A673 (cell line): Measurements from ENCODE around the gene ZNF358. TPM values are rescaled to one million over a fixed set of nuclear protein-coding genes. Genes with fewer than 3 reads are reported as not detected.

Experiments
- BruUV-seq: library from RNA; stranded (reverse); fragments of 400-500 nt; replicated peaks from 2 replicates; lab custom pipeline; 2021; lab: Mats Ljungman, UMichigan
- CTCF ChIA-PET: fragments of 300-600 bp; sonication (Branson Sonifier 250); formaldehyde crosslinking; loops from one replicate; lab custom pipeline; 2022; ENCODE audit warnings: antibody characterized with exemption; lab: Charles Lee
- POLR2A ChIA-PET: fragments of 300-600 bp; sonication (Branson Sonifier 250); formaldehyde crosslinking; loops from one replicate; lab custom pipeline; 2022; ENCODE audit warnings: antibody characterized with exemption; ENCODE audit not compliant: low non-redundant PET; lab: Charles Lee
- DNase-seq: peaks from one replicate; pipeline ENCODE4 v3.0.0-alpha.2; 2015; ENCODE audit warnings: low spot score
- H3K27ac ChIP-seq: fragments of 200-600 bp; sonication (generic); 2 replicates; pipeline ENCODE4 v1.5.1; 2016; ENCODE audit warnings: mixed run types, low read depth, mild to moderate bottlenecking, mixed read lengths, antibody characterized with exemption, low read length; ENCODE audit not compliant: poor library complexity, severe bottlenecking
- H3K27me3 ChIP-seq: fragments of 200-600 bp; sonication (generic); replicated peaks from 2 replicates; pipeline ENCODE4 v1.6.1; 2017; ENCODE audit warnings: mixed run types, low read depth, mild to moderate bottlenecking, mixed read lengths, antibody characterized with exemption, low read length; ENCODE audit not compliant: insufficient read depth, poor library complexity
- H3K36me3 ChIP-seq: fragments of 200-600 bp; sonication (generic); 2 replicates; pipeline ENCODE4 v1.6.1; 2016; ENCODE audit warnings: mixed run types, mild to moderate bottlenecking, mixed read lengths, antibody characterized with exemption, low read length; ENCODE audit not compliant: insufficient read depth, poor library complexity, severe bottlenecking
- H3K4me1 ChIP-seq: fragments of 200-600 bp; sonication (generic); 2 replicates; pipeline ENCODE4 v1.6.1; 2017; ENCODE audit warnings: mixed run types, mild to moderate bottlenecking, mixed read lengths, antibody characterized with exemption, low read length; ENCODE audit not compliant: insufficient read depth, poor library complexity, severe bottlenecking
- H3K4me3 ChIP-seq: fragments of 200-600 bp; sonication (generic); 2 replicates; pipeline ENCODE4 v1.5.1; 2016; ENCODE audit warnings: low read depth, mixed run types, mild to moderate bottlenecking, mixed read lengths, low read length; ENCODE audit not compliant: poor library complexity, severe bottlenecking
- H3K9me3 ChIP-seq: fragments of 200-600 bp; sonication (generic); 2 replicates; pipeline ENCODE4 v1.6.1; 2016; ENCODE audit warnings: mixed run types, low read depth, mild to moderate bottlenecking, mixed read lengths, antibody characterized with exemption, low read length; ENCODE audit not compliant: poor library complexity, severe bottlenecking
- CTCF ChIP-seq: fragments of 300-800, 200-600 bp; sonication (generic); conservative IDR thresholded peaks from 2 replicates; pipeline ENCODE4 v1.5.1; 2017; ENCODE audit warnings: low read depth, mild to moderate bottlenecking, antibody characterized with exemption, low read length, moderate library complexity, mixed read lengths
- EZH2 ChIP-seq: fragments of 200-600 bp; sonication (generic); IDR thresholded peaks from 2 replicates; pipeline ENCODE4 v1.6.1; 2017; ENCODE audit warnings: borderline replicate concordance, low read depth, mild to moderate bottlenecking, mixed read lengths, antibody characterized with exemption, low read length; ENCODE audit not compliant: poor library complexity, severe bottlenecking
- intact Hi-C: fragments of 100-400 bp; cut with micrococcal nuclease; formaldehyde crosslinking; loops from one replicate; pipeline ENCODE4 v1.10.0; 2022; ENCODE audit not compliant: unreplicated experiment
- total RNA-seq: library from RNA; stranded (reverse); gene quantifications from 2 replicates; pipeline ENCODE4 v1.2.3, GENCODE V29; 2021

ZNF358 gene
- total RNA-seq, 1 experiment from 2014 or later: 44.1 TPM

GRCh38 chr19:7549429-7550148 lies 33.7 kb downstream of the ZNF358 start:
- Histone ChIP-seq H3K27ac (no peak overlapping the region), H3K4me3 (no peak overlapping the region), H3K9me3 (no peaks in the 10 kb centered on the region), H3K4me1 (no peaks in the 10 kb centered on the region), H3K36me3 (peaks cover 7% of the 10 kb centered on the region), H3K27me3 (no peaks in the 10 kb centered on the region)
- TF ChIP-seq CTCF (no peak), EZH2 (no peak)
- ChIA-PET CTCF (no interaction called here), POLR2A (no interaction called here)
- BruUV-seq: no TSS peak
- intact Hi-C loops: no loop called here
- no peak for DNase-seq

- Histone ChIP-seq H3K4me3 (no peak overlapping the region), H3K36me3 (peaks cover 7% of the 10 kb centered on the region), H3K27me3 (no peaks in the 10 kb centered on the region), H3K4me1 (no peaks in the 10 kb centered on the region), H3K27ac (no peak overlapping the region), H3K9me3 (no peaks in the 10 kb centered on the region)
- BruUV-seq: no TSS peak
- CTCF ChIA-PET: no interaction called here
- intact Hi-C loops: no loop called here
- no peak for DNase-seq
- POLR2A ChIA-PET: no interaction called here
- no peak for TF ChIP-seq CTCF
- no peak for TF ChIP-seq EZH2
These were observed 34.4 kb downstream of the ZNF358 start for GRCh38 chr19:7550169-7550770.

GRCh38 chr19:7550987-7551761 lies 35.3 kb downstream of the ZNF358 start:
- BruUV-seq: no TSS peak
- H3K4me1 ChIP-seq: no peaks in the 10 kb centered on the region
- no peak overlapping the region for H3K27ac ChIP-seq
- H3K27me3 ChIP-seq: no peaks in the 10 kb centered on the region
- ChIA-PET POLR2A (no interaction called here), CTCF (no interaction called here)
- no peaks in the 10 kb centered on the region for H3K9me3 ChIP-seq
- peak; percentile 73 for DNase-seq
- no peak overlapping the region for H3K4me3 ChIP-seq
- TF ChIP-seq CTCF: no peak
- TF ChIP-seq EZH2: no peak
- peaks cover 7% of the 10 kb centered on the region for H3K36me3 ChIP-seq
- intact Hi-C loops: no loop called here
